T-helper 2 cell treated with Interferon-gamma antibody and Interleukin-4, amounts not matched to agents 100 ng/mL and 5 ng/mL, for 36 hours (primary cell): ENCODE data around the gene SPATA31D3. TPM values are rescaled to one million over a fixed set of nuclear protein-coding genes. Genes with fewer than 3 reads are reported as not detected.
"Not testable (repeated sequence)": the region's sequence is repeated elsewhere in the genome, so short reads cannot be mapped to it uniquely, and the experiment has no call there.

Experiments
- intact Hi-C: fragments of 100-400 bp; cut with micrococcal nuclease; formaldehyde crosslinking; loops from one replicate; pipeline ENCODE4 v1.15.1; 2023
- total RNA-seq: library from RNA; stranded (reverse); gene quantifications from 2 replicates; pipeline ENCODE4 v1.2.3, GENCODE V29; 2022

Gene SPATA31D3
- total RNA-seq, 1 donor from 2014 or later, result not detected

GRCh38 chr9:81976351-81976750 lies 33.1 kb downstream of the SPATA31D3 start:
- intact Hi-C loops, result no loop called here

- intact Hi-C loops, result no loop called here
These were observed 35.9 kb downstream of the SPATA31D3 start for GRCh38 chr9:81979196-81979595.

- intact Hi-C loops, result no loop called here
These were observed 37.3 kb downstream of the SPATA31D3 start for GRCh38 chr9:81980568-81980967.

GRCh38 chr9:81981883-81982282 lies 38.6 kb downstream of the SPATA31D3 start:
- intact Hi-C loops, result no loop called here

- intact Hi-C loops, result no loop called here
These were observed 41.6 kb downstream of the SPATA31D3 start for GRCh38 chr9:81984928-81985327.

- intact Hi-C loops, result no loop called here
These were observed 42.8 kb downstream of the SPATA31D3 start for GRCh38 chr9:81986051-81986450.

GRCh38 chr9:81988472-81988871 lies 45.2 kb downstream of the SPATA31D3 start, which contains the start of gene SPATA31D1:
TSS of gene SPATA31D1 (plus strand) at chr9:81988772. CDS start at chr9:81988819, 47 bp downstream.
- intact Hi-C loops, result not testable (repeated sequence)

- intact Hi-C loops, result no loop called here
These were observed 46.4 kb downstream of the SPATA31D3 start for GRCh38 chr9:81989700-81990099.

GRCh38 chr9:81993656-81994055 lies 50.4 kb downstream of the SPATA31D3 start:
- intact Hi-C loops, result no loop called here

Other genes starting within 250 kb of the SPATA31D3 start
- gene SPATA31D4, start 15.1 kb upstream of the SPATA31D3 start, total RNA-seq, result not detected in 2 replicates
- gene SPATA31D1, start 45.3 kb downstream of the SPATA31D3 start, total RNA-seq, result not detected in 2 replicates